ENCODE data around the gene SBK1.

The SBK1 gene

GRCh38 chr16:28293601-28293960 is 1.3 kb downstream of the SBK1 start:
- Histone ChIP-seq H4K20me1 (ENCODE audit: insufficient read depth, low read length) (peaks cover 23% of the 10 kb centered on the region), H3K4me2 (ENCODE audit: insufficient read depth, low read length) (peak overlapping the region; percentile 93), H3K4me3 (ENCODE audit: low read depth in 1 of 2, low read length in 2 of 2) (peak overlapping the region in 1 of 2 experiments; percentile 77; a peak in 3 of 4 replicates), H2AFZ (ENCODE audit: low read depth, low read length) (peak overlapping the region; percentile 80; the same call in 1 of the 2 replicates), H3K27ac (ENCODE audit: low read length) (peak overlapping the region; percentile 4; the same call in 1 of the 2 replicates), H3K79me2 (ENCODE audit: insufficient read depth, low read length) (peaks cover 23% of the 10 kb centered on the region), H3K36me3 (ENCODE audit: insufficient read depth, low read length) (peaks cover 4% of the 10 kb centered on the region; the same call in 1 of the 2 replicates), H3K27me3 (ENCODE audit: insufficient read depth, low read length, poor library complexity) (no peaks in the 10 kb centered on the region), H3K4me1 (ENCODE audit: insufficient read depth, low read length) (peaks cover 74% of the 10 kb centered on the region), H3K9ac (ENCODE audit: low read depth, low read length) (peak overlapping the region; percentile 89; the same call in 1 of the 2 replicates), H3K9me3 (ENCODE audit: insufficient read depth, low read length, severe bottlenecking) (no peaks in the 10 kb centered on the region)
- ATAC-seq (ENCODE audit: insufficient read depth, low read depth) (no peak), DNase-seq (no peak)
- TF ChIP-seq, protein P1, sequence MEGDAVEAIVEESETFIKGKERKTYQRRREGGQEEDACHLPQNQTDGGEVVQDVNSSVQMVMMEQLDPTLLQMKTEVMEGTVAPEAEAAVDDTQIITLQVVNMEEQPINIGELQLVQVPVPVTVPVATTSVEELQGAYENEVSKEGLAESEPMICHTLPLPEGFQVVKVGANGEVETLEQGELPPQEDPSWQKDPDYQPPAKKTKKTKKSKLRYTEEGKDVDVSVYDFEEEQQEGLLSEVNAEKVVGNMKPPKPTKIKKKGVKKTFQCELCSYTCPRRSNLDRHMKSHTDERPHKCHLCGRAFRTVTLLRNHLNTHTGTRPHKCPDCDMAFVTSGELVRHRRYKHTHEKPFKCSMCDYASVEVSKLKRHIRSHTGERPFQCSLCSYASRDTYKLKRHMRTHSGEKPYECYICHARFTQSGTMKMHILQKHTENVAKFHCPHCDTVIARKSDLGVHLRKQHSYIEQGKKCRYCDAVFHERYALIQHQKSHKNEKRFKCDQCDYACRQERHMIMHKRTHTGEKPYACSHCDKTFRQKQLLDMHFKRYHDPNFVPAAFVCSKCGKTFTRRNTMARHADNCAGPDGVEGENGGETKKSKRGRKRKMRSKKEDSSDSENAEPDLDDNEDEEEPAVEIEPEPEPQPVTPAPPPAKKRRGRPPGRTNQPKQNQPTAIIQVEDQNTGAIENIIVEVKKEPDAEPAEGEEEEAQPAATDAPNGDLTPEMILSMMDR (IDR thresholded peaks at IDR 0.05; ENCODE audit: borderline replicate concordance, extremely low read depth, low read length, poor library complexity, severe bottlenecking) = no peak
- TF ChIP-seq EZH2 (IDR thresholded peaks at IDR 0.05; ENCODE audit: borderline replicate concordance, low read depth, low read length, severe bottlenecking) = no peak

DNA sequence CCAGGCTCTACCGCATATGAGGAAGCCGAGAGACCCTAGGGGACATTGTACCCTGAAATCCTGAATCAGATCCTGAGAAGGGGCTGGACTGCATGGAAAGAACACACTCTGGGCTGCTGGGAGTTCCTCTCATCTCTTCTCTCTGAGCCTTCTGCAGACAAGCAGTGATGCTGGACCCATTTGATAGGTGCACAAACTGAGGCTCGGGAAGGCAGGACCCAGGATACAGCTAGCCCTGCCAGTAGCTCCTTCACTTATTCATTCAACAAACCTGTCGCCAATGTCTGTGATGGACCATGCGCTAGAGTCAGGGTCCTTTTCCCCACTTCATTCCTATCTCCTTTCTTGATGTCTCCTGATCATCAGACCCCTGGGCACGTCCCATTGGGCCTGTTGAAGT is 1.9 kb downstream of the SBK1 start:
- H3K4me2 ChIP-seq (ENCODE audit: insufficient read depth, low read length) = peak overlapping the region; percentile 93
- DNase-seq = no peak
- TF ChIP-seq, protein P1 (IDR thresholded peaks at IDR 0.05; ENCODE audit: borderline replicate concordance, extremely low read depth, low read length, poor library complexity, severe bottlenecking) = no peak
- no peak for TF ChIP-seq EZH2 (IDR thresholded peaks at IDR 0.05; ENCODE audit: borderline replicate concordance, low read depth, low read length, severe bottlenecking)
- no peak overlapping the region for H2AFZ ChIP-seq (ENCODE audit: low read depth, low read length)
- peaks cover 4% of the 10 kb centered on the region; the same call in 1 of the 2 replicates for H3K36me3 ChIP-seq (ENCODE audit: insufficient read depth, low read length)
- peaks cover 69% of the 10 kb centered on the region for H3K4me1 ChIP-seq (ENCODE audit: insufficient read depth, low read length)
- H4K20me1 ChIP-seq (ENCODE audit: insufficient read depth, low read length) = peaks cover 30% of the 10 kb centered on the region
- peaks cover 23% of the 10 kb centered on the region for H3K79me2 ChIP-seq (ENCODE audit: insufficient read depth, low read length)
- no peak overlapping the region for H3K27ac ChIP-seq (ENCODE audit: low read length)
- peak overlapping the region in 1 of 2 experiments; percentile 77; a peak in 1 of 4 replicates for H3K4me3 ChIP-seq (ENCODE audit: low read depth in 1 of 2, low read length in 2 of 2)
- no peaks in the 10 kb centered on the region for H3K27me3 ChIP-seq (ENCODE audit: insufficient read depth, low read length, poor library complexity)
- ATAC-seq (ENCODE audit: insufficient read depth, low read depth) = no peak
- no peaks in the 10 kb centered on the region for H3K9me3 ChIP-seq (ENCODE audit: insufficient read depth, low read length, severe bottlenecking)
- H3K9ac ChIP-seq (ENCODE audit: low read depth, low read length) = peak overlapping the region; percentile 89; the same call in 1 of the 2 replicates

DNA sequence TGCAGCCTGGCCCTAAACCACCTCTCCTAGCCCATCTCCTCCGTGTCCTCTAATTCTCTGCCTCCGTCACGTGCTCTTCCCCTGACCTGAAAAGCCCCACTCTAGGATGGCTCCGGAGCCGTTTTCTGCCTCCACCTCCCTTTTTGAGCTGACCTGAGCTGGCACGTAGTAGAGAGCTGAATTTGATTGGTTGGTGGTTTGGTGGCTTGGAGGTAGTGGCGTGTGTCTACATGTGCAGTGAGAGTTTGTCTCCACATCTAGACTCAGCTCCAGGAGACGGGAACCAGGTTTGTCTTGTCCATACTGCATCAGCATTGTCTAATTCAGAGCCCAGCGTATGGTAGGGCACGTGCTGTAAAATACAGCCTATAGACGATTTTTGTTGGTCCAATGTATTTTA is 3.0 kb downstream of the SBK1 start:
- Histone ChIP-seq H3K9me3 (ENCODE audit: insufficient read depth, low read length, severe bottlenecking) (no peaks in the 10 kb centered on the region), H3K36me3 (ENCODE audit: insufficient read depth, low read length) (peaks cover 1% of the 10 kb centered on the region; the same call in 1 of the 2 replicates), H4K20me1 (ENCODE audit: insufficient read depth, low read length) (peaks cover 38% of the 10 kb centered on the region), H3K4me3 (ENCODE audit: low read depth in 1 of 2, low read length in 2 of 2) (no peak overlapping the region), H3K27ac (ENCODE audit: low read length) (no peak overlapping the region), H3K4me1 (ENCODE audit: insufficient read depth, low read length) (peaks cover 60% of the 10 kb centered on the region), H3K79me2 (ENCODE audit: insufficient read depth, low read length) (peaks cover 23% of the 10 kb centered on the region), H3K4me2 (ENCODE audit: insufficient read depth, low read length) (peak overlapping the region; percentile 93; the same call in 1 of the 2 replicates), H2AFZ (ENCODE audit: low read depth, low read length) (no peak overlapping the region), H3K9ac (ENCODE audit: low read depth, low read length) (no peak overlapping the region; the same call in 1 of the 2 replicates), H3K27me3 (ENCODE audit: insufficient read depth, low read length, poor library complexity) (no peaks in the 10 kb centered on the region)
- DNase-seq = no peak
- TF ChIP-seq, protein P1 (IDR thresholded peaks at IDR 0.05; ENCODE audit: borderline replicate concordance, extremely low read depth, low read length, poor library complexity, severe bottlenecking) = no peak
- no peak for TF ChIP-seq EZH2 (IDR thresholded peaks at IDR 0.05; ENCODE audit: borderline replicate concordance, low read depth, low read length, severe bottlenecking)
- ATAC-seq (ENCODE audit: insufficient read depth, low read depth) = no peak

Data from DND-41 (cell line).